IMR-90 (cell line): ENCODE data around the gene LDAH.

Experiments
- CEBPB ChIP-seq: IDR thresholded peaks from 2 replicates; pipeline ENCODE4 v1.6.1; 2012; ENCODE audit warnings: low read depth, low read length, improper control_type of control experiment
- CTCF ChIP-seq: conservative IDR thresholded peaks from 2 replicates; pipeline ENCODE4 v1.5.1; 2012; ENCODE audit warnings: mild to moderate bottlenecking, low read depth, low read length, improper control_type of control experiment
- MAFK ChIP-seq: IDR thresholded peaks from 2 replicates; pipeline ENCODE4 v1.6.1; 2012; ENCODE audit warnings: low read depth, low read length, improper control_type of control experiment
- MXI1 ChIP-seq: IDR thresholded peaks from 2 replicates; pipeline ENCODE4 v1.6.1; 2012; ENCODE audit warnings: low read depth, mild to moderate bottlenecking, low read length, moderate library complexity, borderline replicate concordance
- POLR2A ChIP-seq: IDR thresholded peaks from 2 replicates; pipeline ENCODE4 v1.6.1; 2012; ENCODE audit warnings: mild to moderate bottlenecking, low read depth, low read length
- RAD21 ChIP-seq: IDR thresholded peaks from 2 replicates; pipeline ENCODE4 v1.6.1; 2012; ENCODE audit warnings: low read length, improper control_type of control experiment
- RCOR1 ChIP-seq: IDR thresholded peaks from 2 replicates; pipeline ENCODE4 v1.6.1; 2012; ENCODE audit warnings: mild to moderate bottlenecking, low read length, improper control_type of control experiment; ENCODE audit not compliant: insufficient replicate concordance
- RFX5 ChIP-seq: IDR thresholded peaks from 2 replicates; pipeline ENCODE4 v1.8.0; 2012; ENCODE audit warnings: low read depth, mild to moderate bottlenecking, low read length, moderate library complexity
- SMC3 ChIP-seq: fragments of 150-350 bp; IDR thresholded peaks from 2 replicates; pipeline ENCODE4 v1.6.1; 2016; ENCODE audit warnings: low read depth, mild to moderate bottlenecking, antibody characterized with exemption, low read length, moderate library complexity
- USF2 ChIP-seq: fragments of 150-350 bp; IDR thresholded peaks from 2 replicates; pipeline ENCODE4 v1.6.1; 2017; ENCODE audit warnings: mild to moderate bottlenecking, antibody characterized with exemption, low read length, low read depth

- TF ChIP-seq RAD21 (no peak), RCOR1 (no peak), CTCF (no peak), POLR2A (no peak), SMC3 (no peak), MXI1 (no peak), MAFK (no peak), CEBPB (no peak), USF2 (no peak), RFX5 (no peak)
Measured at GRCh38 chr2:20689428-20690264, 133.3 kb downstream of the LDAH start.
